H9 (cell line): ENCODE measurements around the gene ITGB2. TPM values are rescaled to one million over a fixed set of nuclear protein-coding genes. Genes with fewer than 3 reads are reported as not detected.

Experiments used
- DNase-seq: peaks from one replicate; pipeline ENCODE4 v3.0.0-alpha.2; 2017
- H2AFZ ChIP-seq: one replicate; pipeline ENCODE4 v1.6.1; 2013; ENCODE audit warnings: mild to moderate bottlenecking, low read length, control low read depth, moderate library complexity
- H2AK5ac ChIP-seq: 2 replicates; pipeline ENCODE4 v1.6.1; 2013; ENCODE audit warnings: low read length, control low read depth, mixed read lengths; ENCODE audit not compliant: insufficient read length
- H2BK120ac ChIP-seq: one replicate; pipeline ENCODE4 v1.6.1; 2013; ENCODE audit warnings: low read depth, mild to moderate bottlenecking, low read length, control low read depth, inconsistent platforms; ENCODE audit not compliant: poor library complexity, severe bottlenecking
- H2BK12ac ChIP-seq: 2 replicates; pipeline ENCODE4 v1.6.1; 2013; ENCODE audit warnings: low read length, control low read depth, mixed read lengths, low read depth; ENCODE audit not compliant: insufficient read length
- H2BK15ac ChIP-seq: 2 replicates; pipeline ENCODE4 v1.6.1; 2013; ENCODE audit warnings: low read depth, low read length, control low read depth
- H2BK20ac ChIP-seq: one replicate; pipeline ENCODE4 v1.6.1; 2013; ENCODE audit warnings: low read depth, mild to moderate bottlenecking, low read length, control low read depth, inconsistent platforms; ENCODE audit not compliant: poor library complexity, severe bottlenecking
- H2BK5ac ChIP-seq: 2 replicates; pipeline ENCODE4 v1.6.1; 2013; ENCODE audit warnings: low read length, control low read depth, mixed read lengths; ENCODE audit not compliant: insufficient read length
- H3K14ac ChIP-seq: 2 replicates; pipeline ENCODE4 v1.6.1; 2013; ENCODE audit warnings: low read length, control low read depth; ENCODE audit not compliant: insufficient read depth
- H3K18ac ChIP-seq: 2 replicates; pipeline ENCODE4 v1.6.1; 2013; ENCODE audit warnings: low read depth, mild to moderate bottlenecking, mixed read lengths, low read length, control low read depth; ENCODE audit not compliant: insufficient read length
- H3K23ac ChIP-seq: 2 replicates; pipeline ENCODE4 v1.6.1; 2013; ENCODE audit warnings: low read length, control low read depth, mixed read lengths, low read depth; ENCODE audit not compliant: insufficient read length
- H3K23me2 ChIP-seq: 2 replicates; pipeline ENCODE4 v1.6.1; 2013; ENCODE audit warnings: low read depth, mild to moderate bottlenecking, mixed read lengths, low read length, control low read depth; ENCODE audit not compliant: insufficient read length, poor library complexity, severe bottlenecking
- H3K27ac ChIP-seq: 2 replicates; pipeline ENCODE4 v1.5.1; 2013; ENCODE audit warnings: low read length, control low read depth, mixed read lengths, low read depth; ENCODE audit not compliant: insufficient read length
- H3K27me3 ChIP-seq: 2 replicates; pipeline ENCODE4 v1.6.1; 2013; ENCODE audit warnings: low read length, control low read depth, inconsistent platforms; ENCODE audit not compliant: insufficient read depth
- H3K4ac ChIP-seq: 2 replicates; pipeline ENCODE4 v1.6.1; 2013; ENCODE audit warnings: low read depth, mild to moderate bottlenecking, control low read depth, inconsistent platforms, low read length, moderate library complexity
- H3K4me1 ChIP-seq: 2 replicates; pipeline ENCODE4 v1.6.1; 2013; ENCODE audit warnings: low read length, control low read depth, inconsistent platforms; ENCODE audit not compliant: insufficient read depth
- H3K4me2 ChIP-seq: 2 replicates; pipeline ENCODE4 v1.6.1; 2013; ENCODE audit warnings: low read length, control low read depth, mixed read lengths; ENCODE audit not compliant: insufficient read length, insufficient read depth
- H3K56ac ChIP-seq: 2 replicates; pipeline ENCODE4 v1.6.1; 2013; ENCODE audit warnings: low read depth, mild to moderate bottlenecking, mixed read lengths, low read length, control low read depth; ENCODE audit not compliant: insufficient read length
- H3K79me1 ChIP-seq: 2 replicates; pipeline ENCODE4 v1.6.1; 2013; ENCODE audit warnings: low read depth, mild to moderate bottlenecking, moderate library complexity, low read length, control low read depth, inconsistent platforms; ENCODE audit not compliant: insufficient read depth, poor library complexity, severe bottlenecking
- H3K79me2 ChIP-seq: 2 replicates; pipeline ENCODE4 v1.6.1; 2013; ENCODE audit warnings: low read length, control low read depth, inconsistent platforms; ENCODE audit not compliant: insufficient read depth
- H3K9ac ChIP-seq: 2 replicates; pipeline ENCODE4 v1.6.1; 2013; ENCODE audit warnings: low read length, control low read depth, mixed read lengths; ENCODE audit not compliant: insufficient read length; ENCODE audit errors: extremely low read depth
- H3K9me3 ChIP-seq: one replicate; pipeline ENCODE4 v1.6.1; 2013; ENCODE audit warnings: low read depth, low read length, inconsistent platforms; ENCODE audit not compliant: control insufficient read depth
- H3T11ph ChIP-seq: one replicate; pipeline ENCODE4 v1.6.1; 2013; ENCODE audit warnings: mild to moderate bottlenecking, low read length, control low read depth, inconsistent platforms
- H4K20me1 ChIP-seq: one replicate; pipeline ENCODE4 v1.6.1; 2013; ENCODE audit not compliant: control insufficient read depth, insufficient read length, insufficient read depth
- H4K5ac ChIP-seq: 2 replicates; pipeline ENCODE4 v1.6.1; 2013; ENCODE audit warnings: low read depth, mild to moderate bottlenecking, mixed read lengths, low read length, control low read depth; ENCODE audit not compliant: insufficient read length
- H4K8ac ChIP-seq: replicated peaks from 2 replicates; pipeline ENCODE4 v1.6.1; 2013; ENCODE audit warnings: low read length, control low read depth, mixed read lengths, low read depth; ENCODE audit not compliant: insufficient read length
- H4K91ac ChIP-seq: 2 replicates; pipeline ENCODE4 v1.6.1; 2013; ENCODE audit warnings: low read depth, mild to moderate bottlenecking, moderate library complexity, mixed read lengths, low read length, control low read depth; ENCODE audit not compliant: insufficient read length
- H3K27ac Mint-ChIP-seq, 3 experiments: 2 replicates in 2 of 3; 3 replicates in 1 of 3; pipeline ENCODE4 v1.8.0; 2020 to 2021; ENCODE audit warnings: mixed read lengths in 3 of 3, mild to moderate bottlenecking in 1 of 3, moderate library complexity in 1 of 3
- H3K27me3 Mint-ChIP-seq: 2 replicates; pipeline ENCODE4 v1.8.0; 2021; ENCODE audit warnings: low read depth, mild to moderate bottlenecking, moderate library complexity, mixed read lengths
- H3K36me3 Mint-ChIP-seq, 3 experiments: 2 replicates in 2 of 3; 3 replicates in 1 of 3; pipeline ENCODE4 v1.8.0; 2020 to 2021; ENCODE audit warnings: low read depth in 3 of 3, mixed read lengths in 3 of 3; ENCODE audit not compliant: insufficient read depth in 1 of 3
- H3K4me1 Mint-ChIP-seq, 2 experiments: 2 replicates each; pipeline ENCODE4 v1.8.0; 2020; ENCODE audit warnings: mixed read lengths in 2 of 2
- H3K4me3 Mint-ChIP-seq, 2 experiments: 2 replicates in 1 of 2; 3 replicates in 1 of 2; pipeline ENCODE4 v1.8.0; 2020 to 2021; ENCODE audit warnings: mild to moderate bottlenecking in 2 of 2, mixed read lengths in 2 of 2, moderate library complexity in 1 of 2
- H3K9me3 Mint-ChIP-seq, 2 experiments: 2 replicates in 1 of 2; 3 replicates in 1 of 2; pipeline ENCODE4 v1.8.0; 2020; ENCODE audit warnings: mild to moderate bottlenecking in 2 of 2, mixed read lengths in 2 of 2, moderate library complexity in 1 of 2
- WGBS: extraction: QIAGEN DNeasy Blood & Tissue Kit; methylation state at CpG from one replicate; pipeline ENCODE4 v1.1.7; 2013; ENCODE audit warnings: missing lambda C conversion rate, low lambda C conversion rate, mixed read lengths; ENCODE audit not compliant: insufficient read length; ENCODE audit errors: extremely low coverage; 5-methylcytosine and 5-hydroxymethylcytosine counted together
- total RNA-seq: library from RNA; stranded (reverse); gene quantifications from 2 replicates; pipeline ENCODE4 v1.2.1, GENCODE V29; 2021
- TF ChIP-seq, protein P1 (sequence below): fragments of 200-600 bp; sonication (generic); conservative IDR thresholded peaks from 3 replicates; pipeline ENCODE4 v1.8.0; 2021; ENCODE audit warnings: antibody characterized with exemption, mild to moderate bottlenecking

ITGB2 gene
- total RNA-seq, 1 experiment from 2014 or later, result 1.1 TPM

DNA sequence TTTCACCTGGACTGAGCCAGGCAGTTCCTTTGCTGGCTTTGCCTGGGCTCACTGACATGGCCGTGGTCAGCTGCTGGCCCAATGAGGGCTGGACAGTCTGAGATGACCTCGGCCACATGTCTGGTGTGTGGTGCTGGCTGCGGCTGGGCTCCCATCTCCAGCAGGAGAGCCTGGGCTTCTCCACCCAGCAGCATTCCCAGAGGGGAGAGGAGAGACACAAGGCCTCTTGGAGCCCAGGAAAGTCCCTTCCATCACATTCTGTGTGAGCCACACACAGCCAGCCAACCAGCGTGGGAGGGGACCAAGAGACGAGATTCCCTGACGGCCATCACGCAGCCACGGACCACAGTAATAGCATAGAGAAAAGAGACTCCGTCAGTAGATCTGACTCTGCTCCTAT is 81.7 kb downstream of the ITGB2 start:
- no peak overlapping the region for H2BK12ac ChIP-seq
- no peak overlapping the region for H2AK5ac ChIP-seq
- H3K4me3 Mint-ChIP-seq, result no peak overlapping the region
- no peak overlapping the region for H2BK15ac ChIP-seq
- H2BK20ac ChIP-seq, result no peak overlapping the region
- peaks cover 3 to 8% of the 10 kb centered on the region in 2 experiments; a peak in 2 of 4 replicates for H3K4me1 Mint-ChIP-seq
- H4K91ac ChIP-seq, result no peak overlapping the region
- H3K27ac ChIP-seq, result no peak overlapping the region
- no peaks in the 10 kb centered on the region for H3K36me3 Mint-ChIP-seq
- no peaks in the 10 kb centered on the region for H3K27me3 ChIP-seq
- H3T11ph ChIP-seq, result no peak overlapping the region
- H3K79me1 ChIP-seq, result no peaks in the 10 kb centered on the region
- peaks cover 3% of the 10 kb centered on the region; the same call in 1 of the 2 replicates for H3K27me3 Mint-ChIP-seq
- H3K4ac ChIP-seq, result no peak overlapping the region
- no peak overlapping the region for H4K5ac ChIP-seq
- TF ChIP-seq, protein P1, sequence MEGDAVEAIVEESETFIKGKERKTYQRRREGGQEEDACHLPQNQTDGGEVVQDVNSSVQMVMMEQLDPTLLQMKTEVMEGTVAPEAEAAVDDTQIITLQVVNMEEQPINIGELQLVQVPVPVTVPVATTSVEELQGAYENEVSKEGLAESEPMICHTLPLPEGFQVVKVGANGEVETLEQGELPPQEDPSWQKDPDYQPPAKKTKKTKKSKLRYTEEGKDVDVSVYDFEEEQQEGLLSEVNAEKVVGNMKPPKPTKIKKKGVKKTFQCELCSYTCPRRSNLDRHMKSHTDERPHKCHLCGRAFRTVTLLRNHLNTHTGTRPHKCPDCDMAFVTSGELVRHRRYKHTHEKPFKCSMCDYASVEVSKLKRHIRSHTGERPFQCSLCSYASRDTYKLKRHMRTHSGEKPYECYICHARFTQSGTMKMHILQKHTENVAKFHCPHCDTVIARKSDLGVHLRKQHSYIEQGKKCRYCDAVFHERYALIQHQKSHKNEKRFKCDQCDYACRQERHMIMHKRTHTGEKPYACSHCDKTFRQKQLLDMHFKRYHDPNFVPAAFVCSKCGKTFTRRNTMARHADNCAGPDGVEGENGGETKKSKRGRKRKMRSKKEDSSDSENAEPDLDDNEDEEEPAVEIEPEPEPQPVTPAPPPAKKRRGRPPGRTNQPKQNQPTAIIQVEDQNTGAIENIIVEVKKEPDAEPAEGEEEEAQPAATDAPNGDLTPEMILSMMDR, result no peak
- no CpG with 5 or more reads among the region's 9 CpGs for WGBS
- H4K8ac ChIP-seq, result no peak overlapping the region
- H3K9me3 ChIP-seq, result no peaks in the 10 kb centered on the region
- DNase-seq, result no peak
- H2BK5ac ChIP-seq, result no peak overlapping the region
- H3K79me2 ChIP-seq, result no peaks in the 10 kb centered on the region
- no peak overlapping the region for H3K14ac ChIP-seq
- no peak overlapping the region; a peak in 2 of 7 replicates for H3K27ac Mint-ChIP-seq
- no peaks in the 10 kb centered on the region for H3K4me1 ChIP-seq
- H4K20me1 ChIP-seq, result no peaks in the 10 kb centered on the region
- no peak overlapping the region for H3K4me2 ChIP-seq
- H3K9ac ChIP-seq, result no peak overlapping the region
- no peaks in the 10 kb centered on the region for H3K9me3 Mint-ChIP-seq
- no peak overlapping the region for H3K23ac ChIP-seq
- H2BK120ac ChIP-seq, result no peak overlapping the region
- H3K18ac ChIP-seq, result no peak overlapping the region
- no peaks in the 10 kb centered on the region for H3K23me2 ChIP-seq
- H3K56ac ChIP-seq, result no peak overlapping the region
- no peak overlapping the region for H2AFZ ChIP-seq
